Mesendoderm (in vitro differentiated cells): Measurements from ENCODE around the gene CCDC177.

ENCODE experiments used
- DNase-seq: peaks from one replicate; pipeline ENCODE4 v3.0.0; 2013
- H2AK5ac ChIP-seq: 2 replicates; pipeline ENCODE4 v1.6.1; 2013; ENCODE audit warnings: low read length, inconsistent platforms
- H2BK120ac ChIP-seq: 2 replicates; pipeline ENCODE4 v1.6.1; 2013; ENCODE audit warnings: low read depth, mild to moderate bottlenecking, low read length, moderate library complexity, mixed read lengths
- H2BK15ac ChIP-seq: replicated peaks from 2 replicates; pipeline ENCODE4 v1.6.1; 2013; ENCODE audit warnings: low read depth, mild to moderate bottlenecking, moderate library complexity
- H2BK5ac ChIP-seq: 2 replicates; pipeline ENCODE4 v1.6.1; 2013; ENCODE audit warnings: low read length, inconsistent platforms
- H3K18ac ChIP-seq: 2 replicates; pipeline ENCODE4 v1.6.1; 2013; ENCODE audit warnings: mild to moderate bottlenecking, low read length, mixed read lengths
- H3K23ac ChIP-seq: one replicate; pipeline ENCODE4 v1.6.1; 2013; ENCODE audit warnings: low read length
- H3K27ac ChIP-seq: 2 replicates; pipeline ENCODE4 v1.5.1; 2013; ENCODE audit warnings: low read depth, mild to moderate bottlenecking, inconsistent platforms, low read length, moderate library complexity
- H3K27me3 ChIP-seq: 2 replicates; pipeline ENCODE4 v1.6.1; 2013; ENCODE audit warnings: low read length, control low read depth, mild to moderate bottlenecking, inconsistent platforms; ENCODE audit not compliant: insufficient read depth, poor library complexity
- H3K36me3 ChIP-seq: 2 replicates; pipeline ENCODE4 v1.6.1; 2013; ENCODE audit warnings: low read length, inconsistent platforms; ENCODE audit not compliant: control insufficient read depth, insufficient read depth
- H3K4ac ChIP-seq: one replicate; pipeline ENCODE4 v1.6.1; 2013; ENCODE audit warnings: low read depth, mild to moderate bottlenecking, low read length, moderate library complexity
- H3K4me1 ChIP-seq: 2 replicates; pipeline ENCODE4 v1.6.1; 2013; ENCODE audit warnings: low read depth, low read length, inconsistent platforms; ENCODE audit not compliant: control insufficient read depth
- H3K4me2 ChIP-seq: 2 replicates; pipeline ENCODE4 v1.6.1; 2013; ENCODE audit warnings: low read length
- H3K4me3 ChIP-seq: 2 replicates; pipeline ENCODE4 v1.5.1; 2013; ENCODE audit warnings: mild to moderate bottlenecking, low read length
- H3K56ac ChIP-seq: one replicate; pipeline ENCODE4 v1.6.1; 2013; ENCODE audit warnings: low read length
- H3K79me1 ChIP-seq: 2 replicates; pipeline ENCODE4 v1.6.1; 2013; ENCODE audit warnings: low read length, inconsistent platforms
- H3K79me2 ChIP-seq: 2 replicates; pipeline ENCODE4 v1.6.1; 2013; ENCODE audit warnings: mild to moderate bottlenecking, low read length; ENCODE audit not compliant: control insufficient read depth, insufficient read depth
- H3K9ac ChIP-seq: 2 replicates; pipeline ENCODE4 v1.6.1; 2013; ENCODE audit warnings: low read length, inconsistent platforms
- H4K5ac ChIP-seq: one replicate; pipeline ENCODE4 v1.6.1; 2013; ENCODE audit warnings: low read length
- H4K8ac ChIP-seq: one replicate; pipeline ENCODE4 v1.6.1; 2013; ENCODE audit warnings: low read depth, mild to moderate bottlenecking, control low read depth, low read length, moderate library complexity
- WGBS: extraction: QIAGEN DNeasy Blood & Tissue Kit; methylation state at CpG from one replicate; pipeline ENCODE4 v1.1.7; 2013; ENCODE audit warnings: low lambda C conversion rate, missing lambda C conversion rate; ENCODE audit not compliant: insufficient coverage; ENCODE audit errors: extremely low coverage; 5-methylcytosine and 5-hydroxymethylcytosine counted together

The CCDC177 gene

DNA sequence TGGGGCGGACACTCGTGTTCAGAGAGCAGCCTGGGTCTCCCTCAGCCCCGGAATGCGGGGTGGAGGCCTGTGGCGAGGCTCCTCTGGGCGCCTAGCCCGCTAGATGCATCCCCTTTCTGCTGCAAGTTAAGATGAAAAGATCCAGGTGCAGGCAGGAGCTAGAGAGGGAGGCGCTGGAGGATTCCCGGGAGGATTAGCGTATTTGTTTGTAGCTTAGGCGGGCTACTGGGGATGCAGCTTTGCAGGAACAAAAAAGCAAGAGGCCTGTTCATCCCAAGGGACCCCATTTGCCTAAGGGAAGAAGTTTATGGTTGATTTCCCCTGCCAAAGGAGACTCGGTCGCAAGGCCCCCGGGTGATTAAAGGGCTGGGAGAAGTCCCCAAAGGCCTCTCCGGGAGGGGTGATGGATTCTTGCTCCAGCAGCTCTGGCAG lies 824 bp downstream of the CCDC177 start:
- Histone ChIP-seq H3K27ac (peak overlapping the region; percentile 64), H4K8ac (no peak overlapping the region), H3K27me3 (no peaks in the 10 kb centered on the region), H3K79me1 (no peaks in the 10 kb centered on the region), H3K23ac (no peak overlapping the region), H3K36me3 (no peaks in the 10 kb centered on the region), H3K56ac (peak overlapping the region; percentile 85), H2BK15ac (no peak overlapping the region), H2AK5ac (no peak overlapping the region), H2BK5ac (no peak overlapping the region), H3K4ac (no peak overlapping the region), H3K4me3 (no peak overlapping the region), H3K9ac (peak overlapping the region; percentile 58), H4K5ac (no peak overlapping the region), H3K4me2 (peak overlapping the region; percentile 93), H3K18ac (peak overlapping the region; percentile 46), H2BK120ac (no peak overlapping the region), H3K79me2 (no peaks in the 10 kb centered on the region), H3K4me1 (no peaks in the 10 kb centered on the region)
- DNase-seq, result peak; percentile 49
- no CpG with 5 or more reads among the region's 15 CpGs for WGBS

GRCh38 chr14:69573205-69573830 lies 1.4 kb downstream of the CCDC177 start:
- H3K23ac ChIP-seq, result no peak overlapping the region
- H2BK15ac ChIP-seq, result no peak overlapping the region
- no CpG with 5 or more reads among the region's 51 CpGs for WGBS
- H3K4me1 ChIP-seq, result no peaks in the 10 kb centered on the region
- no peak overlapping the region for H3K4ac ChIP-seq
- no peak overlapping the region for H3K4me3 ChIP-seq
- DNase-seq, result no peak
- H2BK5ac ChIP-seq, result no peak overlapping the region
- H3K27me3 ChIP-seq, result no peaks in the 10 kb centered on the region
- no peaks in the 10 kb centered on the region for H3K79me2 ChIP-seq
- H4K8ac ChIP-seq, result no peak overlapping the region
- no peak overlapping the region for H2AK5ac ChIP-seq
- no peak overlapping the region for H3K18ac ChIP-seq
- peak overlapping the region; percentile 62 for H3K56ac ChIP-seq
- H3K4me2 ChIP-seq, result no peak overlapping the region
- H4K5ac ChIP-seq, result no peak overlapping the region
- no peaks in the 10 kb centered on the region for H3K79me1 ChIP-seq
- H3K27ac ChIP-seq, result peak overlapping the region; percentile 55
- H2BK120ac ChIP-seq, result no peak overlapping the region
- H3K36me3 ChIP-seq, result no peaks in the 10 kb centered on the region
- H3K9ac ChIP-seq, result peak overlapping the region; percentile 58

DNA sequence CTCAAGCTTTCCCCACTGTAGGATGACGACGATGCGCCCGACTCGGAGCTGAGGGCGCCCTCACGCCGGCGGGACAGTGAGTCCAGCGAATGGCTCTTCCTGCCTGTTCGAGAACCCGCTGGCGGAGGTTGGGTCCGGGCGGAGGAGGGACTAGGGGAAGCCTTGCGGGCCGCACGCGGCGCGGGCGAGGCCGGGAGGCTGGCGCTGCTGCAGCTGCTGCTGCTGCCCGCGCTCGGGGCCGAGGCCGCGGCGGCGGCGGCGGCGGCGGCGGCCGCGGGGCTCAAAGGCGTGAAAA lies 1.9 kb downstream of the CCDC177 start:
- Histone ChIP-seq H4K5ac (no peak overlapping the region), H3K56ac (no peak overlapping the region), H3K9ac (no peak overlapping the region), H3K4ac (no peak overlapping the region), H3K36me3 (no peaks in the 10 kb centered on the region), H3K4me3 (no peak overlapping the region), H3K27ac (no peak overlapping the region), H3K4me2 (no peak overlapping the region), H2BK120ac (no peak overlapping the region), H3K27me3 (no peaks in the 10 kb centered on the region), H3K79me1 (no peaks in the 10 kb centered on the region), H3K18ac (no peak overlapping the region), H3K79me2 (no peaks in the 10 kb centered on the region), H3K4me1 (no peaks in the 10 kb centered on the region), H4K8ac (no peak overlapping the region), H2AK5ac (no peak overlapping the region), H2BK5ac (no peak overlapping the region), H2BK15ac (no peak overlapping the region), H3K23ac (no peak overlapping the region)
- WGBS, result no CpG with 5 or more reads among the region's 40 CpGs
- no peak for DNase-seq

DNA sequence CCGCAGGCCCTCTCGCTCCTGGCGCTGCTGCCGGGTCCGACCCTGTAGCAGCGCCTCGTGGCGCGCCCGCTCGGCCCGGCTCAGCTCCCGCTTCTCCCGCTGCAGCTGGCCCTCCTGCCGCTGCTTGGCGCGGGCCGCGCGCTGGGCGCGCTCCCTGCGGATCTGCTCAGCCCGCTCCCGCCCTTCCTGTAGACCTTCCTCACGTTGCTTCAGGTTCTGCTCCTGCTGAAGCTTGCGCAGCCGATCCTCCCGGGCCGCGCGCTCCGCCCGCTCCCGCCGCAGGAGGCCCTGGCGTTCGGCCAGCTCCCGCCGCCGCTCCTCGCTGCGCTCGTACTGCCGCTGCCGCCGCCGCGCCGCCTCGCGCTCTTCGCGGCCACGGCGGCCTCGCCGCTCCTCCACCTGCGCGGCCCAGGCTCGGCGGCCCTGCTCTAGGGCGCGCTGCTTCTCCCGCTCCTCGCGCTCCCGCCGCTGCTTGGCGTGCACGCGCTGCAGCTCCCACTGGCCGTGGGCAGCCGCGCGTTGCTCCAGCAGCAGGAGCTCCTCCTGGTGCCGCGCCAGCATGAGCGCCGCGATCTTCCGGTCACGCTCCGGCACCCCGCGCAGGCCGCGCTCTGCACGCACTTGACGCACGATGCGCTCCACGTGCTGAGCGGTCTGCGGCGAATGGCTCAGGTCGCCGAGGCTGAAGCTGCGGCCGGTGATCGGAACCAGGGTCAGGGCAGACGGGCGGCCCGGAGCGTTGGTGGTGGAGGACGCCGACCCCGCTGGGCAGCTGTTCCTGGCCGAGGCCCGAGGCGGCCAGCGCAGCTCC lies 2.4 kb downstream of the CCDC177 start:
- H3K27me3 ChIP-seq, result no peaks in the 10 kb centered on the region
- H4K8ac ChIP-seq, result no peak overlapping the region
- H2BK15ac ChIP-seq, result no peak overlapping the region
- H3K27ac ChIP-seq, result no peak overlapping the region
- H3K9ac ChIP-seq, result no peak overlapping the region
- H3K79me1 ChIP-seq, result no peaks in the 10 kb centered on the region
- no peak overlapping the region for H3K56ac ChIP-seq
- H2BK120ac ChIP-seq, result no peak overlapping the region
- no peaks in the 10 kb centered on the region for H3K79me2 ChIP-seq
- H3K4me1 ChIP-seq, result no peaks in the 10 kb centered on the region
- no peak overlapping the region for H3K18ac ChIP-seq
- no peak overlapping the region for H3K4me2 ChIP-seq
- H3K23ac ChIP-seq, result no peak overlapping the region
- H3K36me3 ChIP-seq, result no peaks in the 10 kb centered on the region
- H2AK5ac ChIP-seq, result no peak overlapping the region
- no peak overlapping the region for H3K4me3 ChIP-seq
- DNase-seq, result no peak
- no peak overlapping the region for H2BK5ac ChIP-seq
- no peak overlapping the region for H3K4ac ChIP-seq
- H4K5ac ChIP-seq, result no peak overlapping the region
- no CpG with 5 or more reads among the region's 112 CpGs for WGBS

DNA sequence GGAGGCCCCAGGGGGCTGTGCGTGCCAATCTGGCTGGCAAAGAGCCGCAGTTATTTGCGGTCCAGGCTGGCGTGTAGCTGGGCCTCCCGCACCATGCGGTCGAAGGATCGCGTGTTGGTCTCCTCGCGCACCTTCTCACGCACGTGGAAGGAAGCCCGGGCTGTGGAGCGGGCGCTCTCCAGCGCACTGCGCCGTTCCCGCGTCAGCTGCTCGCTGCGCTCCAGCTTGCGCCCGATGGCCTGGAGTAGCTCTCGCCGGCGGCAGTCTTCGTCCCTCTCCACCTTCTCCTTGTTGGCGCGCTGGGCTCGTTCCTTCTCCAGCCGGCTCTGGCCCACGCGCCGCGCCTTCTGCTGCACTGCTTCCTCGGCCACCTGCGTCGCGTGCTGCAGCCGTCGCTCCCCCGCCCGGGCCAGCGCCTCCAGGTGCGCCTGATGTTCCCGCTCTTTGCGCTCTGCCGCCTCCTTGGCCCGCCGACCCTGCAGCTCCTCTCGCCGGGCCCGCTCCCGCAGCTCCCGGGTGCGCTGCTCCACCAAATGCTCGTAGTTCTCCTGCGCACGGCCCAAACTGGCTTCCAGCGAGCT lies 3.1 kb downstream of the CCDC177 start:
- Histone ChIP-seq H4K5ac (no peak overlapping the region), H3K9ac (no peak overlapping the region), H4K8ac (no peak overlapping the region), H3K4me3 (no peak overlapping the region), H3K4me2 (no peak overlapping the region), H2BK120ac (no peak overlapping the region), H3K56ac (no peak overlapping the region), H3K18ac (no peak overlapping the region), H3K27me3 (no peaks in the 10 kb centered on the region), H3K79me2 (no peaks in the 10 kb centered on the region), H3K4ac (no peak overlapping the region), H2BK5ac (no peak overlapping the region), H2BK15ac (no peak overlapping the region), H3K36me3 (no peaks in the 10 kb centered on the region), H3K79me1 (no peaks in the 10 kb centered on the region), H3K4me1 (no peaks in the 10 kb centered on the region), H2AK5ac (no peak overlapping the region), H3K23ac (no peak overlapping the region), H3K27ac (no peak overlapping the region)
- no peak for DNase-seq
- no CpG with 5 or more reads among the region's 62 CpGs for WGBS
